Measurements from ENCODE around the gene COL28A1. TPM values are rescaled to one million over a fixed set of nuclear protein-coding genes. Genes with fewer than 3 reads are reported as not detected.

The COL28A1 gene
- total and polyA plus RNA-seq, 7 donors = 0.29 to 6.3 (median 1.9) TPM

DNA sequence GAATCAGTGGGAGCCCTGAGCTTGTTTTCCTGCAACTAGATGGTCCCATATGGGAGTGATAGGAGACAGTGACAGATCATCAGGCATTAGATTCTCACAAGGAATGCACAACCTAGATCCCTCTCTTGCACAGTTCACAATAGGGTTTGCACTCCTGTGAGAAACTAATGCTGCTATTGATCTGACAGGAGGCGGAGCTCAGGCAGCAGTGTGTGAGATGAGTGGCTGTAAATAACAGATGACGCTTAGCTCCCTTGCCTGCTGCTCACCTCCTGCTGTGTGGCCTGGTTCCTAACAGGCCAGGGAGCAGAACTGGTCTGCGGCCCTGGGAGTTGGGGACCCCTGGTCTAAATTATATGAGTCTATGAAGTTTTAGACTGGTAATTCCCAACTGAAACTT is 34.9 kb upstream of the COL28A1 start:
- TF ChIP-seq, protein P1, sequence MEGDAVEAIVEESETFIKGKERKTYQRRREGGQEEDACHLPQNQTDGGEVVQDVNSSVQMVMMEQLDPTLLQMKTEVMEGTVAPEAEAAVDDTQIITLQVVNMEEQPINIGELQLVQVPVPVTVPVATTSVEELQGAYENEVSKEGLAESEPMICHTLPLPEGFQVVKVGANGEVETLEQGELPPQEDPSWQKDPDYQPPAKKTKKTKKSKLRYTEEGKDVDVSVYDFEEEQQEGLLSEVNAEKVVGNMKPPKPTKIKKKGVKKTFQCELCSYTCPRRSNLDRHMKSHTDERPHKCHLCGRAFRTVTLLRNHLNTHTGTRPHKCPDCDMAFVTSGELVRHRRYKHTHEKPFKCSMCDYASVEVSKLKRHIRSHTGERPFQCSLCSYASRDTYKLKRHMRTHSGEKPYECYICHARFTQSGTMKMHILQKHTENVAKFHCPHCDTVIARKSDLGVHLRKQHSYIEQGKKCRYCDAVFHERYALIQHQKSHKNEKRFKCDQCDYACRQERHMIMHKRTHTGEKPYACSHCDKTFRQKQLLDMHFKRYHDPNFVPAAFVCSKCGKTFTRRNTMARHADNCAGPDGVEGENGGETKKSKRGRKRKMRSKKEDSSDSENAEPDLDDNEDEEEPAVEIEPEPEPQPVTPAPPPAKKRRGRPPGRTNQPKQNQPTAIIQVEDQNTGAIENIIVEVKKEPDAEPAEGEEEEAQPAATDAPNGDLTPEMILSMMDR (IDR thresholded peaks at IDR 0.05) = no peak
- ATAC-seq (no peak), DNase-seq (no peak)
- H3K4me1 ChIP-seq = peaks cover 60% of the 10 kb centered on the region
- no peak overlapping the region for H3K27ac ChIP-seq
- no peaks in the 10 kb centered on the region for H3K27me3 ChIP-seq (ENCODE audit: insufficient read depth in 3 of 3, low read length in 2 of 3)
- H3K9me3 ChIP-seq = no peaks in the 10 kb centered on the region
- peak overlapping the region; percentile 92 for H3K4me3 ChIP-seq
- intact Hi-C loops (cut with DNase I) = no loop called here
- peaks cover 7 to 25% of the 10 kb centered on the region in 2 donors for H3K36me3 ChIP-seq (ENCODE audit: insufficient read depth in 1 of 2, low read depth in 1 of 2)
- WGBS, 3 donors = 94 to 96% (median 95%) methylated on average over 3 of the region's 3 CpGs

DNA sequence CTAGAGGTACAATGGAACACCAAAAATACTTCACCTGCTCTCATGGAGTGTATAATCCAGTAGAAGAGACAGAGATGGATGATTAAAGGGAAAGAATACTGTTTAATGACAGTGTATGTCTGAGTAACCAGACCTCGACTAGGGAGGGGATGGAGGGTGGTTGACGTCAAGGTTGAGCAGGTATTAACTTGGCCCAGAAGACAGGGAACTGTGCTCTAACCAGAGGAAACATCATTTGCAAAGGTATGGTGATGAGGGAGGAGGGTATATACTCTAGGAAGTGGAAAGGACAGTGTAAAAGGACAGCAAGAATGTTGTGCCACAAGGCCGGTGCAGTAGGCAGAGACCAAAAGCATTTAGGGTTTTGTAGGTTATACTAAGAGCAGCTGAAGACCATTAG is 33.9 kb upstream of the COL28A1 start:
- peak overlapping the region; percentile 92 for H3K4me3 ChIP-seq
- peaks cover 7 to 25% of the 10 kb centered on the region in 2 donors for H3K36me3 ChIP-seq (ENCODE audit: insufficient read depth in 1 of 2, low read depth in 1 of 2)
- WGBS, 3 donors = 86 to 97% (median 87%) methylated on average over 3 of the region's 3 CpGs
- TF ChIP-seq, protein P1 (IDR thresholded peaks at IDR 0.05) = no peak
- ATAC-seq (no peak), DNase-seq (no peak)
- peaks cover 52% of the 10 kb centered on the region for H3K4me1 ChIP-seq
- no peaks in the 10 kb centered on the region for H3K27me3 ChIP-seq (ENCODE audit: insufficient read depth in 3 of 3, low read length in 2 of 3)
- intact Hi-C loops (cut with DNase I) = loop anchor here in 1 of 2 donors (10.0 kb wide), 3 partner anchors 195 to 645 kb away; partner anchors contain the start of gene C1GALT1
- no peaks in the 10 kb centered on the region for H3K9me3 ChIP-seq
- peak overlapping the region; percentile 10 for H3K27ac ChIP-seq

- TF ChIP-seq, protein P1 (IDR thresholded peaks at IDR 0.05) = no peak
These were observed 33.4 kb upstream of the COL28A1 start for GRCh38 chr7:7569081-7569527.

DNA sequence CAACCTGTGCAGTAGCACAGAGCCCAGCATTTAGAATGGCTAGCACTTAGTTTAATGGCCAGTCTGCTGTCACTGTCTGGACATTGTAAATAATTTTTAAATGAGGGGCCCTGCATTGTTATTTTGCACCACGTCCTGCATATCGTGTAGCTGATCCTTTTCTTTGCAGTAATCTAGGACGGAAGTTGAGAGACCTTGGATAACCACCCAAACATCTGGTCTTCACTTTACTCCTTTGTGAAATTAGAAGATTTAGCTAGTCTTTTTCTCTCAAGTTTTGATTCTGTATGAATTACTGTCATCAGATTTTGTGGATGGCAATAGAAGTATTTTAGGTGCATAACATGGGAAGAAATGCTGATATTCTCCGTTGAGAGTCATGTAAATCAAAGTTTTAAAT is 32.9 kb upstream of the COL28A1 start:
- Histone ChIP-seq H3K4me3 (peak overlapping the region; percentile 92), H3K4me1 (peaks cover 43% of the 10 kb centered on the region), H3K36me3 (ENCODE audit: insufficient read depth in 1 of 2, low read depth in 1 of 2) (peaks cover 7 to 16% of the 10 kb centered on the region in 2 donors), H3K27me3 (ENCODE audit: insufficient read depth in 3 of 3, low read length in 2 of 3) (no peaks in the 10 kb centered on the region), H3K27ac (no peak overlapping the region), H3K9me3 (no peaks in the 10 kb centered on the region)
- intact Hi-C loops (cut with DNase I) = loop anchor here in 1 of 2 donors (10.0 kb wide), 3 partner anchors 196 to 646 kb away; partner anchors contain the start of gene C1GALT1
- WGBS, 3 donors = 43 to 56% (median 48%) methylated on average over 4 of the region's 4 CpGs
- ATAC-seq (no peak), DNase-seq (no peak)
- TF ChIP-seq, protein P1 (IDR thresholded peaks at IDR 0.05) = no peak

More at GRCh38 chr7:7569081-7569527, 33.4 kb upstream of the COL28A1 start:
- Histone ChIP-seq H3K4me1 (peaks cover 49% of the 10 kb centered on the region), H3K9me3 (no peaks in the 10 kb centered on the region), H3K4me3 (peak overlapping the region; percentile 92), H3K36me3 (ENCODE audit: insufficient read depth in 1 of 2, low read depth in 1 of 2) (peaks cover 7 to 22% of the 10 kb centered on the region in 2 donors), H3K27ac (peak overlapping the region; percentile 10), H3K27me3 (ENCODE audit: insufficient read depth in 3 of 3, low read length in 2 of 3) (no peaks in the 10 kb centered on the region)
- ATAC-seq = no peak
- DNase-seq = no peak
- intact Hi-C loops (cut with DNase I) = loop anchor here in 1 of 2 donors (10.0 kb wide), 3 partner anchors 196 to 646 kb away; partner anchors contain the start of gene C1GALT1
- WGBS, 3 donors = 64 to 73% (median 72%) methylated on average over 5 of the region's 5 CpGs

Data from psoas muscle (tissue), 8 donors.